ENCODE measurements around the gene JAKMIP1. TPM values are rescaled to one million over a fixed set of nuclear protein-coding genes. Genes with fewer than 3 reads are reported as not detected.

JAKMIP1 gene
- total RNA-seq, 1 donor from 2014 or later, result 0.13 TPM

- Mint-ChIP-seq H3K27me3 (peaks cover 1% of the 10 kb centered on the region), H3K4me1 (no peaks in the 10 kb centered on the region), H3K4me3 (no peak overlapping the region), H3K27ac (no peak overlapping the region), H3K36me3 (ENCODE audit: low read depth) (no peaks in the 10 kb centered on the region), H3K9me3 (no peaks in the 10 kb centered on the region)
- TF ChIP-seq, protein P1, sequence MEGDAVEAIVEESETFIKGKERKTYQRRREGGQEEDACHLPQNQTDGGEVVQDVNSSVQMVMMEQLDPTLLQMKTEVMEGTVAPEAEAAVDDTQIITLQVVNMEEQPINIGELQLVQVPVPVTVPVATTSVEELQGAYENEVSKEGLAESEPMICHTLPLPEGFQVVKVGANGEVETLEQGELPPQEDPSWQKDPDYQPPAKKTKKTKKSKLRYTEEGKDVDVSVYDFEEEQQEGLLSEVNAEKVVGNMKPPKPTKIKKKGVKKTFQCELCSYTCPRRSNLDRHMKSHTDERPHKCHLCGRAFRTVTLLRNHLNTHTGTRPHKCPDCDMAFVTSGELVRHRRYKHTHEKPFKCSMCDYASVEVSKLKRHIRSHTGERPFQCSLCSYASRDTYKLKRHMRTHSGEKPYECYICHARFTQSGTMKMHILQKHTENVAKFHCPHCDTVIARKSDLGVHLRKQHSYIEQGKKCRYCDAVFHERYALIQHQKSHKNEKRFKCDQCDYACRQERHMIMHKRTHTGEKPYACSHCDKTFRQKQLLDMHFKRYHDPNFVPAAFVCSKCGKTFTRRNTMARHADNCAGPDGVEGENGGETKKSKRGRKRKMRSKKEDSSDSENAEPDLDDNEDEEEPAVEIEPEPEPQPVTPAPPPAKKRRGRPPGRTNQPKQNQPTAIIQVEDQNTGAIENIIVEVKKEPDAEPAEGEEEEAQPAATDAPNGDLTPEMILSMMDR (IDR thresholded peaks at IDR 0.05), result no peak
- DNase-seq (no peak), ATAC-seq (ENCODE audit: low read depth) (no peak)
- ChIA-PET CTCF (no interaction called here), POLR2A (no interaction called here)
- intact Hi-C loops (cut with micrococcal nuclease), result no loop called here
These were observed 44.2 kb downstream of the JAKMIP1 start for GRCh38 chr4:6155996-6156750.

DNA sequence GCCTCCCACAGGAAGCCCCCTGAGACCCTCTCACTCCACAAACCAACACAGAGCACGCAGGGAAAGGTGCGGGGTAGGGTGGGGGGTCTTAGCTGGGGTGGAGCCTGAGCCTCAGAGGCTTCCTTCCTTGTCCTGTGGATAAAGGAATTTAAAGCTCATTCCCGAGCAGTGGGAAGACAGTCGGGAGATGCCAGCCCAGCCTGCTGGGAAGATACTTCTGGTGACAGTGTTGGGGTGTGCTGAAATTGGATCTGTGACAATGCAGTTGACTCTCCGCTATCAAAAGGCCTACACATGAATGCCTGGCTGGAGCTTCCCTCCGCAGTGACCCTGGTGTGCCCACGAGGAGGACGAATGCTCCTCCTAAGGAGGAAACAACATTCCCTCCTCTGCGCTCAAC is 45.5 kb downstream of the JAKMIP1 start:
- H3K27ac Mint-ChIP-seq, result no peak overlapping the region
- peaks cover 1% of the 10 kb centered on the region for H3K27me3 Mint-ChIP-seq
- no peak overlapping the region for H3K4me3 Mint-ChIP-seq
- ChIA-PET POLR2A (no interaction called here), CTCF (no interaction called here)
- no peaks in the 10 kb centered on the region for H3K4me1 Mint-ChIP-seq
- DNase-seq, result no peak
- intact Hi-C loops (cut with micrococcal nuclease), result no loop called here
- no peak for ATAC-seq (ENCODE audit: low read depth)
- H3K9me3 Mint-ChIP-seq, result no peaks in the 10 kb centered on the region
- no peaks in the 10 kb centered on the region for H3K36me3 Mint-ChIP-seq (ENCODE audit: low read depth)
- TF ChIP-seq, protein P1 (IDR thresholded peaks at IDR 0.05), result no peak

DNA sequence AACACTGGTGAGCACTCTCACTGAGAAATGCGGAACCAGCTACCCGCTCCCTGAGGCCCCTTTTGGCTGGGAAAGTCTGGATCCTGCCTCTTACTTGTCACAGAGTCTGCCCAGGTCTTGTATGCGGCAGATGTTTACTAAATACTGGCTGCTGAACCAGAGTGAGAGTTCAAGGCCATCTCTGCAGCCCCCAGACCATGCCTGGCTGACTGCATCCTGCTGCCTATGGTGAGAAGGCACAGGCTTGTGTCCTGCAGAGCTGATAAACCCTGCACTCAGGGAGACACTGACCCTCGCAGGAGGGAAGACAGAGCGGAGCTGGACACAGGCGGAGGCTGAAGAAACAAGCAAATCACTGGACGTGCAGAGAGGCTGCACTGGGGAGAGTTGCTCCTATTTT is 46.5 kb downstream of the JAKMIP1 start:
- no peaks in the 10 kb centered on the region for H3K36me3 Mint-ChIP-seq (ENCODE audit: low read depth)
- no peak overlapping the region for H3K4me3 Mint-ChIP-seq

DNA sequence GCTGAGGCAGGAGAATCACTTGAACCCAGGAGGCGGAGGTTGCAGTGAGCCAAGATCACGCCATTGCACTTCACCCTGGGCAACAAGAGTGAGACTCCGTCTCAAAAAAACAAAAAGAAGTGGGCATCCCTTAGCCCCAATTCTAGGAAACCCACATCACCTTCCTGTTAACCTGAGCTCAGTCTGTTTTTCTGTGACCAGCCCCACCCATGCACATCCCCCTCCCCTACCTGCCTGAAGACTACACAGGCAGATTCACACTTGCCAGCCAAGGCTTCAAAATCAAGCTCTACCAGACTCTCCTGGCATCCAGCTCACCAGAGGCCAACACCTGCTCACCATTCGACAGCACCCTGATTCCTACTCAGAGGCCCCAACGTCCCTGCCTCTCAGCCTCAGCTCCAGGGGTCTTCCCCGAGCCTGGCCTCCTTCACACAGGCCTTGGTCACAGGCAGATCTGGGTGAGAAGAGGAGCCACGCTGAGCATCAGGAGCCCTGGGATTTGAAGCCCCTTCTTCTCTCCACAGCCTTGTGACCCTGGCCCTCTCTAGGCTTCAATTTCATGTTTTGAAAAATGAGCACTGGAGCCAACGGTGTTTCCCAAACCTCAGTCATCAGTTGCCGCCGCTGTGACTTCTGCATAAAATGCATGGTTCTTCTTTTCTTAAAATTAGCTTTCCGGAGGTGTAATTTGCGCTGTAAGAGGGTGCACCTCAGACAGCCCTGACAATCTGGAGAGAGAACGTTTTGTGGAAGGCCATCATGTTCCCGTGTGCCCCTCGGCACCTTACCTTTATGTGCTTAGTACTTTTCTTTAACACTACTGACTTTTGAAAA is 47.3 kb downstream of the JAKMIP1 start:
- no peaks in the 10 kb centered on the region for H3K36me3 Mint-ChIP-seq (ENCODE audit: low read depth)
- H3K27ac Mint-ChIP-seq, result no peak overlapping the region
- peaks cover 1% of the 10 kb centered on the region for H3K27me3 Mint-ChIP-seq
- CTCF ChIA-PET, result no interaction called here
- no peak overlapping the region for H3K4me3 Mint-ChIP-seq
- H3K4me1 Mint-ChIP-seq, result no peaks in the 10 kb centered on the region
- TF ChIP-seq, protein P1 (IDR thresholded peaks at IDR 0.05), result no peak
- POLR2A ChIA-PET, result no interaction called here
- no peak for ATAC-seq (ENCODE audit: low read depth)
- intact Hi-C loops (cut with micrococcal nuclease), result no loop called here
- DNase-seq, result no peak
- H3K9me3 Mint-ChIP-seq, result no peaks in the 10 kb centered on the region

More for the DNA sequence above, 46.5 kb downstream of the JAKMIP1 start:
- no peak for ATAC-seq (ENCODE audit: low read depth)
- Mint-ChIP-seq H3K9me3 (no peaks in the 10 kb centered on the region), H3K27me3 (peaks cover 1% of the 10 kb centered on the region), H3K27ac (no peak overlapping the region), H3K4me1 (no peaks in the 10 kb centered on the region)
- TF ChIP-seq, protein P1 (IDR thresholded peaks at IDR 0.05), result no peak
- ChIA-PET CTCF (no interaction called here), POLR2A (no interaction called here)
- no peak for DNase-seq
- intact Hi-C loops (cut with micrococcal nuclease), result no loop called here

GRCh38 chr4:6150046-6150735 is 50.2 kb downstream of the JAKMIP1 start:
- Mint-ChIP-seq H3K9me3 (no peaks in the 10 kb centered on the region), H3K4me3 (no peak overlapping the region), H3K27me3 (no peaks in the 10 kb centered on the region), H3K4me1 (no peaks in the 10 kb centered on the region), H3K27ac (no peak overlapping the region), H3K36me3 (ENCODE audit: low read depth) (no peaks in the 10 kb centered on the region)
- ChIA-PET POLR2A (no interaction called here), CTCF (no interaction called here)
- no peak for DNase-seq
- TF ChIP-seq, protein P1 (IDR thresholded peaks at IDR 0.05), result no peak
- no peak for ATAC-seq (ENCODE audit: low read depth)
- intact Hi-C loops (cut with micrococcal nuclease), result no loop called here

Measured in activated B cell treated with CpG ODN at 0.5 μM for 24 hours (primary cell).